Activated CD4-positive, CD25-positive, alpha-beta regulatory T cell (primary cell): ENCODE results near the gene TWF2.
"Not testable (repeated sequence)": the region's sequence is repeated elsewhere in the genome, so short reads cannot be mapped to it uniquely, and the experiment has no call there.

ENCODE experiments used
- DNase-seq, 4 experiments: peaks; one replicate each; lab custom pipeline; 2025; lab: John Stamatoyannopoulos, UW

TWF2 gene

DNA sequence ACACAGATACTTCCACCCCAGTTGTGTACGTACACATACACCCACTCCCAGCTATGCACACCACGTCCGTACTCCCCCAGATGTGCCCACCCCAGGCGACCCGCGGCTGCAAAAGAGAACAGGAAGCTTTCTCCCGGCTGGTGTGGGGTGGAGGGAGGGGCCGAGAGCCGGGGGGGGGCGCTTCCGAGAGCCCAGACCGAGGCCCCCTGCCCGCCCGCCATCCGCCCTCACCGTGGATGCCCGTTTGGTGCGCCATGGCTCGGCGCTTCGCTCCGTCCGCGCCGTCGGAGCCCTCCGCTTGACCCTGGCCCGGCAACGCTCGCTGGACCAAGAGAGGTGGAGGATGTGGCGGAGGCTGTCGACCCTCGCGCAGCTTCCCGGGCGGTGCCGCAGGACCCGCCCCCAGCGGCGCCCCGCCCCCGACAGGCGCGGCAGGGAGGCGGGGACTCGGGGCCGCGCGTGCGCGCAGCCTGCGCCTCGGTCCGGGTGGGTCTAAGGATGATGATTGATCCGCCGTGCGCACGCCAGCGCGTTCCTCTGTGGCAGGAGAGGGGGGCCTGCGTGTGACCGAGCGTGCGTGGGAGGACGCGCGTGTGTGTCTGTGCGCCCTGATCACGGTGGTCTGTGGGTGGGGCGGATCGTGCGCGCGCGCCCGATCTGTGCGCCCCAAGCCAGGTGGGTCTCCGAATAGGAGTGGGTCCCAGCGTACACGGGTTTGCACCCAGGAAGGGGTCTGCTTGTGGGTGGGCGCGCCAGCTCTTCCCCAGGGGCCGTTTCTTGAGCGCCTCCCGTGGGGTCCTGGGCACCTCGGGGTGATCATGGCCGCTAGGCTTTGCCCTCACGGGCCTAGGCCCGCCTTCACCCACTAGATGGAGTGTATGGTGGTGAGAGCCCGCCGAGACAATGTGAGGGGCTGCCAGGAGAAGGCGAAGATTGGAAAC is at the start of gene TWF2:
Gene TWF2 (minus strand): TSS at position 398 of the 941 bp plus-strand sequence. CDS start 142 bp downstream, at position 256.
- DNase-seq, result peak; percentile 70 to 81 (median 76)

DNA sequence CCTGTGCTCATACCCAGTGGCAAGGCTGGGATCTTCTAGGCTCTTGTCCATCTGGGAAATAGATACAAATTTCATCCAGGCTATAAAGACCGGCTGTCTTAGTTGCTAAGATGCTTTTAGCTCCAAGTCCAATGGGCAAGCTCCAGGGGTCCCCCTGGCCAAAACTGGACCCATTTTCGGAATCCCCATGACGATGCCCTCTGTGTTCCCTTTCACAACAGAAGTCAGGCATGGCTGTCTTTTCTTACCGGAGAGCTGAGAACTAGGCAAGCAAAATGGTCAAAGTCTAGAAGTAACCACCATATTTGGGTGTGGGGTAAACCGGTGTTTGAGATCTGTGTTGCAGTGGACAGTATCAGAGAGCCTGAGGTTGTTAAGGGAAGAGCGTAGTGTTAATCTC is 49.7 kb upstream of the TWF2 start:
- no peak for DNase-seq

DNA sequence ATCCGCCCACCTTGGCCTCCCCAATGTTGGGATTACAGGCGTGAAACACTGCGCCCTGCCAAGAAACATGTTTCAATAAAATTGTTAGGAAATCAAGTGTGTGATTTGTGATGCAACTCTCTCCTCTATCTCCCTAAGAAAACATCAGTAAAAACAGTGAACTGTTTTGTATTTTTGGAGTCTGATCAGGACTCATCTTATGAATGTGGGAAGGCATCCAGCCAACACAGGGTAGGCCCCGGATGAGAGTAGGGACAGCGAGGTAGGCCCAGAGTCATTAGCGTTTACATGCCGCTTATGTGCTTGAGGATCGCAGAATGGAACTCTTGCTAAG is 47.8 kb upstream of the TWF2 start:
- DNase-seq, result no peak

DNA sequence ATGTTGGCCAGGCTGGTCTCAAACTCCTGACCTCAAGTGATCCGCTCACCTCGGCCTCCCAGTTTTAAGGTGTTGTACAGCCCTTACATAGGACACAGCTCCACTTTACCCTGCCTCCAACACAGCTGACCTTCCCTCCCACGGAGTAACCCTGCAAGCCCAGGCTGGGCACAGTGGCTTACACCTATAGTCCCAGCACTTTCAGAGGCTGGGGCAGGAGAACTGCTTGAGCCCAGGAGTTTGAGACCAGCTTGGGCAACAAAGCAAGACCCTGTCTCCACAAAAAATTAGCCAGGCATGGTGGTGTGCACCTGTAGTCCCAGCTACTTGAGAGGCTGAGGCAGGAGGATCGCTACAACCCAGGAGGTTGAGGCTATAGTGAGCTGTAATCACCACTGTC is 45.1 kb upstream of the TWF2 start:
- not testable (repeated sequence) for DNase-seq

DNA sequence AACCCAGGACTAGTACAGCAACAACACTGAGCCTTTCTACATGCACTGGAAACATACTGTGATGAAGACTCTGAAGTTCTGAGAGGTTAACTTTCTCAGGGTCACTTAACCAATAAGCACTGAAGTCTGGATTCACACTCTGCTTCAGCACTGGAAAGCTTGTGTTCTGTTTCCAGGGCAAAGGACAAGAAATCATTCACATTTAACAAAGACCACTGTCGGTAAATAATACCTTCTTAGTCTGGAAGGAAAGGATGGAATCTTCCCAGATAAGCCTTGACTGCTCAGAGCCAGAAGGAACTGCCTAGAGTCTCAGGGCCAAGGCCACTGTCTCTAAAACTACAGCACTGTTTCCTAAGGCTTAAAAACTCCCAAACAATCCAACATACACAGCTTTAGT is 44.3 kb upstream of the TWF2 start:
- no peak for DNase-seq

- peak in 2 of 4 experiments; percentile 3 to 14 for DNase-seq
Observed at GRCh38 chr3:52281981-52282801, 43.2 kb upstream of the TWF2 start.

- DNase-seq, result no peak
Observed at GRCh38 chr3:52280050-52280461, 41.1 kb upstream of the TWF2 start.

DNA sequence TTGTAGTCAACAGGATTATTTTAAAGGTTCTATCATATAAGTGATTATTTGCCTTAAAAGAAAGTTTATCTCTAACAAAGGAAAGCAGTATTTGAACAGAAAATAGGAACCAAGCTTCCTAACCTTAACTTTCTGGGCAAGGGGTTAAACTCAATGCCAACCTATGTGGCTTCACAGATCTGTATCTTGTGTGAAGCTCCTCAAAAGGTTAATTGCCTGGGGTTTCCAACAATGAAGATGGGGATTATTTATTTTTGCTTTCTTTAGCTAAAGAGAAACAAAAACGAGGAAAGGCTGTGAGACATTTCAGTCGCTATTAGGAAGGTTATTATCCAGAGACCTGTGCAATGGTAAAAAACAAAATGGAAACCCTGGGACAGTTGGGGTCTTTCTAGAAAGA is 40.6 kb upstream of the TWF2 start:
- DNase-seq, result no peak

- DNase-seq, result peak; percentile 93 to 97 (median 96)
Observed at GRCh38 chr3:52278510-52279069, 39.6 kb upstream of the TWF2 start, which contains the start of gene WDR82. WDR82 (minus strand) TSS chr3:52278649; CDS start chr3:52278361, 288 bp downstream.

GRCh38 chr3:52277972-52278509 is 39.1 kb upstream of the TWF2 start:
- DNase-seq, result peak; percentile 58 to 74 (median 66)

GRCh38 chr3:52277071-52277964 is 38.4 kb upstream of the TWF2 start:
- DNase-seq, result peak; percentile 27 to 41 (median 34)

DNA sequence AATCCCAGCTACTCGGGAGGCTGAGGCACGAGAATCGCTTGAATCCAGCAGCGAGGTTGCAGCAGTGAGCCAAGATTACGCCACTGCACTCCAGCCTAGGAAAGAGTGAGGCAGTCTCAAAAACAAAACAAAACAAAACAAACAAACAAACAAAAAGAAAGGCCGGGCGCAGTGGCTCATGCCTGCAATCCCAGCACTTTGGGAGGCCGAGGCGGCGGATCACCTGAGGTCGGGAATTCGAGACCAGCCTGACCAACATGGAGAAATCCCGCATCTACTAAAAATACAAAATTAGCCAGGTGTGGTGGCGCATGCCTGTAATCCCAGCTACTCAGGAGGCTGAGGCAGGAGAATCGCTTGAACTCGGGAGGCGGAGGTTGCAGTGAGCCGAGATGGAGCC is 35.8 kb upstream of the TWF2 start:
- not testable (repeated sequence) for DNase-seq

- no peak for DNase-seq
Observed at GRCh38 chr3:52272831-52273230, 33.9 kb upstream of the TWF2 start.

DNA sequence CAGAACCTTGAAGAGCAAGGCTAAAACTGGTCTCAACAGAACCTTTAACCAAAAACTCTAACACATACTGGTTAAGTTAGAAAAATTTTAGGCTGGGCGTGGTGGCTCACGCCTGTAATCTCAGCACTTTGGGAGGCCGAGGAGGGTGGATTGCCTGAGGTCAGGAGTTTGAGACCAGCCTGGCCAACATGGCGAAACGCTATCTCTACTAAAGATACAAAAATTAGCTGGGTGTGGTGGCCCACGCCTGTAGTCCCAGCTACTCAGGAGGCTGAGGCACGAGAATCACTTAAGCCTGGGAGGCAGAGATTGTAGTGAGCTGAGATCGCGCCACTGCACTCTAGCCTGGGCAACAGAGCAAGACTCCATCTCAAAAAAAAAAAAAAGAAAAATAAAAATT is 33.2 kb upstream of the TWF2 start:
- DNase-seq, result not testable (repeated sequence)

- DNase-seq, result no peak
Observed at GRCh38 chr3:52270252-52270754, 31.3 kb upstream of the TWF2 start.

- no peak for DNase-seq
Observed at GRCh38 chr3:52269776-52270175, 30.8 kb upstream of the TWF2 start.

- DNase-seq, result peak in 1 of 4 experiments; percentile 24
Observed at GRCh38 chr3:52268036-52268435, 29.1 kb upstream of the TWF2 start.

GRCh38 chr3:52265387-52265786 is 26.4 kb upstream of the TWF2 start:
- no peak for DNase-seq

- no peak for DNase-seq
Observed at GRCh38 chr3:52262447-52262846, 23.5 kb upstream of the TWF2 start.

DNA sequence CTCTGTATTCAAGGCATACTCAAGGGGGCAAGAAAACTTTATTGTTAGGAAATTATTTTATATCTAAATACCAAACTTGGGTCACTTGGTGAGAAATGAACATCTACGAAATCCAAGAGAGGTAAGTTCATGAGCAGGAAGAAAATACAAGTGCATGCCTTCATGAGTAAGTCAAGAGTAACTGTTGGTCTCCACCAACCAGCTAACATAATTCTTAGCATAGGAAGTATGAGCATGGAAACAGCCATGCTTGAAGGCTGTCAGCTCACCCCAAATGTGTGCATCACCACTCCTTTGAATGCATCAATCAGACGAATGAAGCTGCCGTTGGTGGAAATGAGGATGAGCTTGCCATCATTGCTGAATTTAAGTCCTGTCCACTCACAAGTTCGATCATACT is 20.5 kb upstream of the TWF2 start:
- DNase-seq, result no peak

- DNase-seq, result no peak
Observed at GRCh38 chr3:52259035-52259434, 20.1 kb upstream of the TWF2 start.
